ENCODE data around the gene KIAA1755.

GRCh38 chr20:38222923-38223742 lies 37.4 kb downstream of the KIAA1755 start:
- TF ChIP-seq CTCF (IDR thresholded peaks at IDR 0.05) (no peak), POLR2A (IDR thresholded peaks at IDR 0.05) (no peak)
